Stimulated activated CD4-positive, alpha-beta T cell treated with anti-CD3 and anti-CD28 coated beads, Interleukin-15, amount 100 ng/mL, for 48 hours (primary cell): ENCODE results near the gene MRPL54.

ENCODE experiments used
- DNase-seq, 2 donors: peaks; one replicate each; pipeline ENCODE4 v3.0.0-alpha.2; 2020; ENCODE audit warnings: low read depth in 2 of 2

MRPL54 gene

DNA sequence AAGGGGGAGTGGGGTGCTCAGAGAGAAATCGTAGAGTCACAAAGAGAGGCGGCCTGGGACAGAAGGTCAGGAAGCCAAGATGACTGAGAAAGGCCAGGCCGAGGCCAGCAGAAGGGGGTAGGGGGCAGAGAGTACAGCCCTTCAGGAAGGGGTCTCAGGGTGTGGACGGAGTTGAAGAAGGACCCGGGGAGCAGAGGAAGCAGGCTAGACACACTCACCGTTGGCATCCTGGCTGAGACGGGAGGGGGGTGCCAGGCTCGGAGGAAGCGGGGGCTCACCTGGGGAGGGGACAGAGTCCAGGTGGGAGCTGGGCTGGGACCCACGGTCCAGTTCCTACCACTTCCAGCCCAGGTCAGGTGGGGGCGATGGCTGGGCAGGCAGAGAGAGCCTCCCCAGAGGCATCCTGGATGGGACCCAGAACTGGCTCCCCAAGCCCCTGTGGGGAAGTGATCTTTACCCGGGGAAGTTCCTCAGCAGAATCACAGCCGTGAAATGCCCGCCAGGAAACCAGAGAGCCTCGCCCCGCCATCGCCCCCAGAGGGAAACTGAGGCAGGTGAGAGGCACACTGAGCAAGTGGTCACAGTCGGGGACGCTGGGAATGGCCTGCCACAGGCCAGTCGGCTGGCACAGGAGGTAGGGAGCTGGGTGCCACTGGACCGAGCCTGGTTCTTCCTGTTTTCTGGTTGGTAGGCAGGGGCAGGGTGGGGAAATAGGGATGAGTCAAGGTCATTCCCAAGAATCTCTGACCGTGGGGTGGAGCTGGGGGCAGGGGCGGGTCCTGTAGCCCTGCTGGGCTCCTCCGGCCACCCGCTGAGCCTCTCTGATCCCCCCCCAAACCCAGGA is 22.3 kb downstream of the MRPL54 start:
- DNase-seq: no peak

DNA sequence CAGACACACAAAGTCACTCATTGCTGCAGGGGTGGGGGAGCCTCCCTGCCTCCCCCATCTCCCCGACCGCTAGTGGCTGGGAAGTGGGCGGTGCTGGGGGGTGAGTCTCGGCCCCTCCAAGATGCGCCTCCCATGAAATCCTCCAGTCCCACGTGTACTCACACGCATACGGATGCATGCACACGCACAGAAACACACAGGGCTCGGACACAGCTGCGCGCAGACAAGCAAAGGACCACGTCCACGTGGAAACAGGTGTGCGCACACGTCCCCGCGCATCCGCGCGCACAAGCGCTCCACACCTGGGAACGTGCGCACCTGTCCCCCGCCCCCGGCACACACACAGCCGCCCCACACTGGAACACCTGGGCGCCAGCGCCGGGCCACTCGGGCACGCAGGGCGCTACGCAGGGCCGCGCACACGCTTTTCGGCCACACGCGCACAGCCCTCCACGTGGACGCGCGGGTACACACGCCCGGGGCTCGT is 23.0 kb downstream of the MRPL54 start:
- no peak for DNase-seq

DNA sequence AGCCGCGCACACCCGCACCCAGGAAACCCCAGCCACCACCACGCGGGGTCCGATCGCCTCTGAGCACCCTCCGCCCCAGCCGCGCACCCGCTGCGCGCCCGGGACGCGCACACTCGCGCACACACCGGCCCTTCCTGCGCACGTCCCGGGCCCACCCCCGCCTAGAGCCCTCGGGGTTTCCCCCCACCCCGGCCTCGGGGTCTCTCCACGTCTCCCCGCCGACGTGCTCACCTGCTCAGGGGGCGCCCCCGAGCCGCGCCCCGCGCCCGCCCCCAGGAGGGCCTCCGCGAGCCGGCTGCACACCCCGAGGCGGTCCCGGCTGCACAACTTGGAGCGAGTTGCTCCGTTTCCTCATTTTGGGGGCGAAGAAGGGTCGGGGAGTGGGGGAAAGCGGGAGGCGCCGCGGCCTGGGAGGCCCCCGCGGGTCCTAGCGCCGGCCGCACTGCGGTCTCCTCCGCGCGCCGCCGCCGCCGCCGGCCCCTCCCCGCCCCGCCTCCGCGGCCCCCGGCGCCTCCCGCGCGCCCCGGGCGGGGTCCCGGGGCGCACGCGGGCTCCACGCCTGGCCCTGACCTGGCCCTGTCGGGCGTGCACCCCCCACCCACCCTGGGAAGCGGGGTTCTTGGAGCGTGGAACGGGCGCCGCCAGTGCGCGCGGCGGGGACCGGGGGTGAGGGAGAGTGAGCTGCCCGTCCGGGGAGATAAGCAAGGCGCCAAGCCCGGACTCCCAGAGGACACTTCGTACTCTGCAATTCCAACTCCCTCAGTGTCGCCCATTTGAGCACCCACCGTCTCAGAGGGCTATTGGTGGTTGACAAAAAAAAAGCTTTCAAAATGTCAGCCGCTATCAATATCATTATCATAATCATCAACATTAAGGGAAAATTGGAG is 23.7 kb downstream of the MRPL54 start, which contains the start of gene MATK:
Gene MATK, minus strand, starts transcription at position 444 of the 887 bp plus-strand sequence. CDS start 1,246 bp downstream, outside the sequence.
- DNase-seq: no peak

DNA sequence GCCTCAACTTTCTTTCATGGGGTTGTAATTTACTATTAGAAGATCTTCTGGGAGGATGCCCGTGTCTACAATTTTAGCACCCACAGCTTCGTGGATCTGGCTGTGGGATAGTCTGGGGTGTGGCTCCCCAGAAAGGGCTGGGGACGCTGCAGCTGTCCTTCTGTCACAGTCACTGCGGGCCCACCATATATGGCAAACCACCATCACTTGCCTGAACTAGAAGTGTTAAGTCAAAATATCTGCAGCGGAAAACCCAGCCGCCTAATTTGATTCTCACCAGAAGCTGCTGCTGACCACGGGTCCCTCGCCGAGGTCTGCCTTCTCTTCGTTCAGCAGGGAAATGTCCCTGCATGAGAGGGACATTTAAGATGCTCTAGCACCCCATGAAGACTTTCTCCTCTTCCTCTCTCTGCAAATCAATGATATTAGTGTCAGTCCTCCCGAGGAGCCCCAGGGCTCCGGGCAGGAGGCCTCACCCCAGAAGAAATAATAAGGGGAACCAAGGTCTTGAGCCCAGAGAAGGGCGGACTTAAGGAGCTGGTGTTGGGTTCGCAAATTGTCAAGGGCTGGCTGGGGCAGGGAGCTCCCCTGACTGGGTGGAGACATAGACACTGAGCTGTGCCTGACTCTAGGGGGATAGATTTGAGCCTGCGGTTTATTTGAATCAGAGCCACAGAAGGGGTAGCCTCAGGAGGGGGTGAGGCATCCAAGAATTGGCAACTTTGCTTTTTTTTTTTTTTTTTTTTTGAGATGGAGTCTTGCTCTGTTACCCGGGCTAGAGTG is 26.7 kb downstream of the MRPL54 start:
- DNase-seq: no peak

DNA sequence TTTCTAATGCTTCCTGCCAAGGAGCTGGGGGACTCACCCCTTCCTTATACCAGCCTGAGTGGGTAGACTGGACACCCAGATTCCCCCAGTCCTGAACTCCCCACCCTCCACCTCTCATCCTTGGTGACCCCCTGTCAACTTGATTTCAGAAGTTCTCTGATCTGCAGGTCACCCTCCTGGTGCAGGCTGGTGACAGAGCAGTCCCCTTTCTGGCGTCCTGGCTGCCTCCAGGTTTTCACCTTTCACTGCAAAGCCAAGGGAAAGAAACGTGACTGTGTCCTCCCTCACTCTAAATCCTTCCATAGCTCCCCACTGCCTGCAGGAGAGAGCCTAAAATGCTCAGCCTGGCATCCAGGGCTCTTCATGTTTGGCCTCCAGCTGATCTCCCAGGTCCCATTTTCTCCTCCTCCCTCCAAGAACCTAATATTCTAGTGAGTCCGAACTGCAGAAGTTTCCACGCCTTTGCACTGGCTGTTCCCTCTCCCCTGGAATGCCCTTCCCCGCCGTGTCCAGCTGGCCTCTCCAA is 27.8 kb downstream of the MRPL54 start:
- no peak for DNase-seq

DNA sequence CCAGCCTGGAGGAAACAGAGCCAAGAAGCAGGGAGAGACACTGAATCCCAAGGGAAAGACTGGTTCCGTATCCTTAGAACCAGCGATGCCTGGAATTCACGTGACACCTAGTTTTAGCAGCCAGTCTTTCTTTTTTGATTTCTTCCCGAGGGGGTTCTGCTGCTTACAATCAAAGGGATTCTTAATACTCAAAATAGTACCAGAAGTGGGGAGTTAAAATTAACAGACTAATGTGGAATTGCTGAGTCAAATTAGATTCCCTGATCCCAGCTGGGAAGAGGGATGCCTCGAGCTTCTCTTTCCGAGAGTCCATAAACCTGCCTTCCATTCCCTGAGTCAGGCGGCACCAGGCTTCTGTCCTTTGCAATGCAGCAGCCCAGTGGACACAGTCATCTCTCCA is 28.5 kb downstream of the MRPL54 start:
- DNase-seq: no peak

DNA sequence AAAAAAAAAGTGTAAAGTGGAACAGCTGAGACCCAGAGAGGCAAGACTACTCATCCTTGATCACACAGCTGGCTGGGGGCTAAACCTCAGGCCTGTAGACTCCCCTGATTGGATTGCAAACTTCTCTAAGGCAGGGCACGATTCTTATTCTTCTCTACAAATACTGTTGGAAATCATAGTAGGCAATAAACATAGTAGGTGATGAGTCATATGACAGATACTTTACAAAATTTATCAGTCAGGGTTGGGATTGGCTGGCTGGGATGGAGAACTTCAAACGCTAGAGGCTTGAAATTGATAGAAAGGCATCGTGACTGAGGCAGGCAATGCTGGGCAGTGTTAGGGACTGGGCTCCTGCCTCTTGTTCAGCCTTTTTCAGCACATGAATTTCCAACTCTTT is 29.6 kb downstream of the MRPL54 start:
- DNase-seq: no peak

DNA sequence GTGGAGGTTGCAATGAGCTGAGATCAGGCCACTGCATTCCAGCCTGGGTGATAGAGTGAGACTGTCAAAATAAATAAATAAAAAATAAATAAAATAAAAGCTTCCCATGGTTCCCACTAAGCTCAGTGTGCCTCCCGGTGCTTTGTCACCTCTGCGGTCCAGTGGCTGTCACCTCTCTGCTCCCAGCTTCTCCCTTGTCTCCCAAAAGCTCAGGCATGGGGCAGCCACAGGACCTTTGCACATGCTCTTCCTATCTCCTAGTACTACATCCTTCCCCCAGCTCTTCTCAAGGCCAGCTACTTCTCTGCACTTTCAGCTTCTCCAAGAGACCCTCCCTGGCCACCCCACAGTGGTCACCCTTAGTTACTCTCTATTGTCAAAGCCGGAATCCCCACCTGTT is 31.3 kb downstream of the MRPL54 start:
- no peak for DNase-seq

DNA sequence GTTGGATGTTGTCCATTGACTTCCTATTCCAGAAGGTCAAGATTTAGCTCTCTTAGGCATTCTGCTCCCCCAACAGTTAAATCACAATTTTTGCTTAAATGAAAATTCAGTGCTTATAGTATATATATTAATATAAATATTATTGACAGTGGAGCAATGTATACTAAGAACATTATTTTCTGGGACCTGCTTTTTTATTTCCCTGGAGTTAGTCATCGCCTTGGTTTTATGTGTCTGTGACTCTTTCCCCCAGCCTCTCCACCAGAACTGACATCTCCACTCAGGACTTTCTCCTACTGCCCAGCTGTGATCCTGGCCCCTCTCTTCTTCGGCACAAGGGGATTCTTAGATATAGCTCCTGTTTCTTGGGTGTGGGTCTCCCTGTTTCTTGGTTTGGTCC is 33.9 kb downstream of the MRPL54 start:
- DNase-seq: no peak

DNA sequence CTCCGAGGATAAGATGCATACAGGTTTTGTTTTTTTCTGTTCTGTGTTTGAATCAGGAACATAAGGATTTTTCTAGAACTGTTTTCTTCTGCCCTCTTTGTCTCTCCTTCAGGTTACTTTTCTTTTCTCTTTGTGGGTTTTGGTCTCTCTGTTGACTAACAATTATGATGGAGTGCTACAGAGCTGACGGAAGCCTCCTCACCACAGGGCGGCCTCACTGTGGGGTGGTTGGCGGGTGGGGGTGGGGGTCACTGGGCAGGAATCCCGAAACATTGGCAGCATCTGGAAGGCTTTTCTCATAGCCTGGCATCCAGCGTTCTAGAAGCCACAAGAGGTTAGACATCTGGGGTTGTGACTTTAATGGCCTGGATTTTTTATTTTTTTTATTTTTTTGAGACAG is 35.7 kb downstream of the MRPL54 start:
- DNase-seq: no peak

DNA sequence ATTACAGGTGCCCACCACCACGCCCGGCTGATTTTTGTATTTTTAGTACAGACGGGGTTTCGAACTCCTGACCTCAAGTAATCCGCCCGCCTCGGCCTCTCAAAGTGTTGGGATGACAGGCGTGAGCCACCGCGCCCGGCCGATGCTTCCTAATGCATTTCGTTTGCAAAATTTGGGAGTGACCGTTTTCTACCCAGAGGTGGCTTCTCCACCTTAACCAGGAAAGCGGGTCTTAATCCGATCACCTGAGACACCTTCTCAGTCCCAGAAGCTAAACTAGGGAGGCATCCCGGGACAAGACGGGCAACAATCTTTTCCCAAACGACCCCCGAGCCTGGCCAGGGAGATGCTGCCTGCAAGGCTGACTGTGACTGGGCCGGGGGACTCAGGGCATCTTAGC is 38.5 kb downstream of the MRPL54 start:
- DNase-seq: no peak

DNA sequence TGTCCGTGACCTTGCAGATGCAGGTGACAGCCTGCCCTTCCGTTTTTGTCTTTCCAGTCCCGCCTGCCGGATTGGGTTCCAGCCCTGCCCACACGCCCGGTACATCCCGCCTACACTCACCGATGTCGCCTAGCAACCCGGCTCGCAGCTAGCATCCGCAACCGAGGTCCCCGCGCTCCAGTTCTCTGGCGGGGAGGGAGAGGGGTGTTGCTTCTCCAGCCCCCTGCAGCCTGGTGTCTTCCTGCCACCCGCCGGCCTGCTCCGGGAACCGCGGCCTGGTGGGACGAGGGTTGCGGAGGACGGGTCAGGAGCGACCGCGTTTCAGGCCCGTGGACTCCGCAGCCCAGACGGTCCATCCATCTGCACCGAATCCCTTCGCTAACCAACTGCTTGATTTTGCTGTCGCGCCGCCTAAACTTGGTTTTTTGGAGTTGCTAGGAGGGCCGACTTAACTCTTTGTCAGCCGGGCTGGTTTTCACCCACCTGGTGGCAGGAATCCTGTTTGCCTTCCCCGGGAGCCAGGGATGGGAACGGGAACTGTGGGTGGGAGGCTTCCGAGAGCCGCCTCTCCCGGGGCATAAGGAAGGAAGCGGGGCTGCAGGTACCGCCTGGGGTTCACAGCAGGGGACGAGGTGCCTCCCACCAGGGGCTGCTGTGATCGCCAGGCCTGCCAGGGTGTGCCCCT is 39.1 kb downstream of the MRPL54 start:
- peak in 1 of 2 donors; percentile 50 for DNase-seq

DNA sequence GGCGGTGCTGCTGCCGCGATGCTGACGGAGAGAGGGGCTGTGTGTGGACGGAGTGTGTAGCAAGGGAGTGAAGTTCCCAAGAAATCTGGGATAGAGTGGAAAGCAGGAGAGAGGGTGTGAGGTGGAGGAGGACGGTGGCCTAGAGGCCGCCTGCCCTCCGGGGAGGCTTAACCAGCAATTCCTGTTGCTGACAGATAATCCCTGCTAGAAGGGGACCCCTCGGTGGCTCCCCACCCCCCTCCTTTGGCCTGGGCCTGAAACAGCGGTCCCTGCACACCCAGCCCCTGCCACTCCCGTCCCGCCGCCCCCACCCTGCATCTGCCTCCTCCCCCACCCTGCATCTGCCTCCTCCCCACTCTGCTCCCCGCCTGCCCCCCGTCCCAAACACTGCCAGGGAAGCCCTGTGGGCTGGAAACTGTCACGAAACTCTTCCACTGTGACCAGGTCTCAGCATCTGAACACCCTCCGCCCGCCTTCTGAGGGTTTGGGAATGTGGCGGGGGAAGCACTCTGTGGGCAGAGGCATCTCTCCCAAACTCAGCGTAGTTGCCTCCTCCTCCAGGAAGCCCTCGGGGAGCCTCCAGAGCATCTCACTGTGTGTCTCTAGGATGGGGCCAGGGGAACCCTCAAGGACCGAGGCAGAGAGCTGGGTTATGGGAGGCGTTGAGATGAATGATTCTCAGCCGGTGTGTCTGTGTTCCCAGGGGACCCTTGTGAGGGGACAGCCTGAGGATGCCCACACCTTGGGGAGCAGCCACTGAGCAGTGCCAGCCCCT is 40.8 kb downstream of the MRPL54 start:
- no peak for DNase-seq

DNA sequence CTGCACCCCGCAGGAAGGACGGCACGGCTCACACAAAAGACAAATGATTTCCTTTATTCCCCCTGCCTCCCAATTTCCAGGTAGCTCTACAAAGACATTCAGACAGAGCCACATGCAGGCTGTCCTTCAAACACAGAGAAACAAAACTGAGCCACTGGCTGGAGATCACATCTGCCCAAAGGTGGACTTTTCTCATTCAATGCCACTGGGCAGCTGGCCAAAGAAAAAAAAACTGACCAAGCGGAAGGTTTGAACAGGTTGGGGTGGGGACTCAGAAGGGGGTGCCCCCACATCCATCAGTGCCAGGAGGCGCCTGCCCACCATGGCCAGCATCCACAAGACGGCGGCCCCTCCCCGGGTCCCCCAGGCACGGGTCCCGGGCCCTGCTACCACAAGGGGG is 41.5 kb downstream of the MRPL54 start:
- DNase-seq: no peak

DNA sequence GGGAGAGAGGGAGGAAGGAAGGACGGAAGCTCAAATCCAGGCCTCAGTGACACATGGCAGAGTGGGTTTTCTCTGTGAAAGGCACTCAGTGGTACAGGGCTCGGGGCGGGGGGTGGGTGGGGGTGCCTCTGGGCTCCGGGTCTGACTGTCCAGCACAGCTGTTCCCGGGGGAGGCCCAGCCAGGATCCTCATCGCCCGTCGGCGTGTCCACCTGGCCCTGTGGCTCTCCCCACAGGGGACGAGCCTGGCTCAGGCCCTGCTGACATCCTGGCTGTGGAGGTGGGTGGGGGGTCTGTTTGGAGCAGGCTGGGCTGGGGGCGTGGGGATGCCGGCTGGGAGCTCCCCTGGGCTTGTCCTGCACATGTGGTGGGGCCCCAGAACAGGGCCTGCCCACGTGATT is 41.9 kb downstream of the MRPL54 start:
- no peak for DNase-seq

DNA sequence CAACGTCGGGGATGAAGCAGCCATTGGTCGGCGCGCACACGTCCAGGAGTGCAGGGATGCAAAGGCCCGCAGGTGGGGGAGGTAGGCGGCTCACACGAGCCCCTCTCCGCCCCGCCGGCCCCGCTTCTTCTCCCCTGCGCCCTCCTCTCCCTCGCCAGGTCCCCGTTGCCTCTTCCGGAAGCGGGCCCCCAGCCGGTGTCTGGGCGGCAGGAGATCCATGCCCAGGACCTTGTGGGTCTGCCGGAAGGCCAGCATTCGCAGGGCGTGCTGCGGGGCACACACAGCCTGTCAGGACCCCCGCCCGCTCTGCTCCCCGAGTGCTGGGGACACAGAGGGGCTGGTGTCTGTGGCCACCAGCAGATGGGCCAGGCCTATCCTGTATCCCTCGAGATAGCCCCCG is 43.4 kb downstream of the MRPL54 start:
- no peak for DNase-seq

DNA sequence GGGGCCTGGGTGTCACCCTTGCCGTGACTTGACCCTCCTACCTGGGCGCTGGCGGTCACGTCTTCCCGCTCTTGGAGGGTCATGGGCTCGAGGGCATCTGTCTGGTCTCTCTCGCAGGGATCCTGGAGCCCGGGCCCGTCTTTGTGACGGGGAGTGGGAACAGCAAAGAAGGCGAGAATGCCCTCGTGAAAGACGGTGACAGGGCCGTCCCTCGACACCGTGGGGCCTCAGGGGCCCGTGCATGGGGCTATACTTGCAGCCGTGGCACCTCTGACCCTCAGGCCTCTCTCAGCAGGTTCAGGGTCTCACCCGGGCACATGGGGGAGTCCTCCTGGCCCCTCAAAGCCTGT is 44.6 kb downstream of the MRPL54 start:
- DNase-seq: no peak

DNA sequence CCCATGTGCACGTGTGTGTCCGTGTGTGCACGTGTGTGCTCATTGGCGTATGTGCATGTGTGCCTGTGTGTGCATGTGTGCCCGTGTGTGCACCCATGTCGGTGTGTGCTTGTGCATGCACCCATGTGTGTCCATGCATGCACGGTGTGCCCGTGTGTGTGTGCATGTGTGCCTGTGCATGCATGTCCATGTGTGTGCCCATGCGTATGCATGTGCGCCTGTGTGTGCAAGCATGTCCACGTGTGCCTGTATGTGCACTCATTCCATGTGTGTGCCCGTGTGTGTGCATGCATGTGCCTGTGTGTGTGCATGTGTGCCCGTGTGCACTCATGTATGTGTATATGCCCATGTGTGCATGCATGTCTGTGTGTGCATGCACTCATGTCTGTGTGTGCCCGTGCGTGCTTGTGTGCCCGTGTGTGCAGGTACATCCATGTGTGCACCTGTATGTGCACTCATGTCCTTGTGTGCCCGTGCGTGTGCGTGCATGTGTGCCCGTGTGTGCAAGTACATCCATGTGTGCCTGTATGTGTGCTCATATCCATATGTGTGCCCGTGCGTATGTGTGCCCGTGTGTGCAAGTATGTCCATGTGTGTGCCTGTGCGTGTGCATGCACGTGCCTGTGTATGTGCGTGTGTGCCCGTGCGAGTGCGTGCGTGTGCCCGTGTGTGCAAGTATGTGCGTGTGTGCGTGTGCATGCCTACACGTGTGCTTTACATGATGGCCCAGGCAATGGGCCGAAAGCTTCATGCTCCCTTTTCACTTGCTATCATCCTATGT is 45.3 kb downstream of the MRPL54 start:
- DNase-seq: no peak

DNA sequence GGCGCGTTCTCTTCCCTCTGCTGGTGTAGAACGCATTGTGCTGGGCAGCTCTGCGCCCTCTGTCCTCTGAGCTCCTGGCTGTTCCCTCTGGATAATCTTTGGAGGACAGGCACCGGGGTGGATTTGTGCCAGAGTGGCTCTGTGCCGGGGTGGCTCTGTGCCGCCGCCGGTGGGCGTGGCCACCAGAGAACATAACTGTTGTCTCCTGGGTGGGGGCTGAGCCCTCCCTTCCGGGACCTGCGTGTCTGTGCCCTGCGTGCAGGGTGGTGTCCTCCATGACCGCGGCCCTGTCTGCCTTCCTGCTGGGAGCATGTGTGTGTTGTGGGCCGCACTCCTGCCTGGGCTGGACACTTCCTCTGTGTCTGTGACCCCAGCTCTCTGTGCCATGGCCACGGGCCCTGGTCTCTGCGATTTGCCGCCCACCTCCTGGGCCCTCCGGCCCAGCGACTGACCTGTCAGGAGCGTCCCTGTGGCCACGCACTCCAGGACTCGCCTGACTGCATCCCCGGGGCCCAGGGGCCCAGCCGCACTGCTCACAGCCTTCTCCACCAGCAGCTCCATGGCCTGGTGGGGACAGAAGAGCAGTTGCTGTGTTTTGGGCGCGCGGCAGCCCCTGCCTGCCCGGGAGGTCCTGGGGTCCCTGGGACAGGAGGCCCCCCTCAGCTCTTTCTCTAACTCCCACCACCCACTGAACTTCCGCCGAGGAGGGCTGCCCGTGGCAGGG is 46.1 kb downstream of the MRPL54 start:
- no peak for DNase-seq
